ENCODE results near the gene CACNG1.

CACNG1 gene

DNA sequence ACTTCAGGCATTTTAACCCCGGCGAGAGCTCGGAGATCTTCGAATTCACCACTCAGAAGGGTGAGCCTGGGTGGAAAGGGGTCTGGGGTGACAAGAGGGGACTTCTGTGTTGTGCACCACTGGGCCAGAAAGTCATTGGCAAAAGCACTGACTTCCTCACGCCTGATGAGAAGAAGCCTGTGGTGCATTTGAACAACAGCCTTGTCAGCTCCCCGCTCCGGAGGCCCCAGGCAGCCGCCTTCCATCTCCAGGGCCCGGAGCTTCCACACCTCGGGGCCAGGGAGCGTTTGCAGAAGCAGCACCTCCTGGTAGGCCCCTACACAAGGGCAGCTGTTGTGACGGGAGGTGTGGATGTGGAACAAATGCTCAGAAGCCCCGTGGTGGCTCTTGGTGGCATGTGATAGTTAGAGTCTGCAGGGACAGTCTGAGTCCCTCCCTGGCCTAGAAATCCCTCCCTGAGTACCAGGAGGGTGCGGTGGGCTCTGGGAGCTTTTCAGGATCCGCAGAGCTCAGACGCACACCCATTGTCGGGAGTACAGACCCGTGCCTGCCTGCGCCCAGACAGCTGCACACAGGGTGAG, 9.7 kb downstream of the CACNG1 start:
- no peak overlapping the region for H3K4me3 ChIP-seq (ENCODE audit: low read length)
- H3K4me2 ChIP-seq (ENCODE audit: low read length): no peak overlapping the region

DNA sequence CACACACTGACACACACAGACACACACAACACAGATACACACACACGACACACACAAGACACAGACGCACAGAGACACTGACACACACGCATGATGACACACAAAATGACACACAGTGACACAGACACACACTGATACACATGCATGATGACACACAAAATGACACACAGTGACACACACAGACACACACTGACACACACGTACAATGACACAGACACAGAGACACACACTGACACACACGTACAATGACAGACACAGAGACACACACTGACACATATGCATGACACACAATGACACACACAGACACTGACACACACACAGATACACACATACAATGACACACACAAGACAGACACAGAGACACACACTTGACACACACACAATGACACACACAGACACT, 10.3 kb downstream of the CACNG1 start:
- Histone ChIP-seq H3K36me3 (ENCODE audit: insufficient read depth, low read length) (no peaks in the 10 kb centered on the region), H3K27me3 (ENCODE audit: control insufficient read depth, insufficient read depth, low read length) (peaks cover 24% of the 10 kb centered on the region), H3K4me1 (ENCODE audit: control insufficient read depth, insufficient read depth, low read length) (no peaks in the 10 kb centered on the region), H3K4me2 (ENCODE audit: low read length) (no peak overlapping the region), H3K9me3 (replicated peaks; ENCODE audit: low read length) (no peaks in the 10 kb centered on the region), H3K9ac (ENCODE audit: low read depth, low read length) (no peak overlapping the region), H3K4me3 (ENCODE audit: low read length) (no peak overlapping the region)

More for the DNA sequence above, 9.7 kb downstream of the CACNG1 start:
- Histone ChIP-seq H3K9me3 (replicated peaks; ENCODE audit: low read length) (peaks cover 1% of the 10 kb centered on the region), H3K36me3 (ENCODE audit: insufficient read depth, low read length) (no peaks in the 10 kb centered on the region), H3K9ac (ENCODE audit: low read depth, low read length) (no peak overlapping the region), H3K27me3 (ENCODE audit: control insufficient read depth, insufficient read depth, low read length) (peaks cover 26% of the 10 kb centered on the region), H3K4me1 (ENCODE audit: control insufficient read depth, insufficient read depth, low read length) (no peaks in the 10 kb centered on the region)

DNA sequence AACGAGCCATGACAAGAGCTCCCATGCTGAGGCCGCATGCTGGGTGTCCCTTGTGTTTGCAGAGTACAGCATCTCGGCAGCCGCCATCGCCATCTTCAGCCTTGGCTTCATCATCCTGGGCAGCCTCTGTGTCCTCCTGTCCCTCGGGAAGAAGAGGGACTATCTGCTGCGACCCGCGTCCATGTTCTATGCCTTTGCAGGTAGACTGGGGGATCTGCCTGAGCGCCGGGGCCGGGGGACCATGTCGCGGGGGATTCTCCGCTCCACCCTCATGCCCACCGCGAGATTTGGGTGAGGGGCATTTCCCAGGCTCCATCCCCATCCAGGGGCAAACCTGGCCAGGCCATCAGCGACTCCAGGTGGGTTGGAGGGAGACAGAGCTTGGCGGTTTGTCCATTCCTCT, 10.7 kb downstream of the CACNG1 start:
- no peaks in the 10 kb centered on the region for H3K36me3 ChIP-seq (ENCODE audit: insufficient read depth, low read length)
- no peak overlapping the region for H3K4me3 ChIP-seq (ENCODE audit: low read length)
- H3K4me1 ChIP-seq (ENCODE audit: control insufficient read depth, insufficient read depth, low read length): no peaks in the 10 kb centered on the region
- peaks cover 20% of the 10 kb centered on the region for H3K27me3 ChIP-seq (ENCODE audit: control insufficient read depth, insufficient read depth, low read length)
- H3K9me3 ChIP-seq (replicated peaks; ENCODE audit: low read length): no peaks in the 10 kb centered on the region
- H3K4me2 ChIP-seq (ENCODE audit: low read length): no peak overlapping the region
- no peak overlapping the region for H3K9ac ChIP-seq (ENCODE audit: low read depth, low read length)

DNA sequence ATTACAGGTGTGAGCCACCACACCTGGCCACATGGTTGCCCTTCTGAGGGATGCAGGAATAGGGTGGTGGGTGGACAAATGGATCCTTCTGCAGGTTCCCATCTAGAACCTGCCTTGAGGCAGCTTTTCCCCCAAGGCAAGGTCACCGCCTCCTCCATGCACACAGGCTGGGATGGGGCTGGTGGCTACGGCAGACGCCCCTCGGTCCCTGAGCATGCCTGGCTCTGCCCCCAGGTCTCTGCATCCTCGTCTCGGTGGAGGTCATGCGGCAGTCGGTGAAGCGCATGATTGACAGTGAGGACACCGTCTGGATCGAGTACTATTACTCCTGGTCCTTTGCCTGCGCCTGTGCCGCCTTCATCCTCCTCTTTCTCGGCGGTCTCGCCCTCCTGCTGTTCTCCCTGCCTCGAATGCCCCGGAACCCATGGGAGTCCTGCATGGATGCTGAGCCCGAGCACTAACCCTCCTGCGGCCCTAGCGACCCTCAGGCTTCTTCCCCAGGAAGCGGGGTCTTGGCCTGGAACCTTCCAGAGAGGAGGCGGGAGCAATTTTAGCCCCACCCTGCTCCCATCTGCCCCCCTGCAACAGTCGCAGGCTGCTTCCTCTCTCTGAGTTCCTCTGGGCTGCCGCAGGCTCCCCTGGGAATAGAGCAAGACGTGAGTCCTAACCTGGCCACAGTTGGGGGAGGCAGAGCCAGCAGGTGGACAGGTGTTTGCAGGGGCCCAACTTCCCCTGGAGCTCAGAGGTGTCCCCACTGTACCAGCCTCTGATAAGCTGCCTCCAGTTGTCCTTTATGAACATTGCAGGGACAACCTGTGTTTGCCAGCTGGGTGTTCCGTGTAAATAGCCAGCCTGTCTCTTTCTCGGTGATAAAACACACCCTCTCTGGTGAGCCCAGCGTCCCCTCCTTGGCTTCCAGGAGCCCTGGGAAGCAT, 11.7 kb downstream of the CACNG1 start:
- H3K9ac ChIP-seq (ENCODE audit: low read depth, low read length): no peak overlapping the region
- H3K27me3 ChIP-seq (ENCODE audit: control insufficient read depth, insufficient read depth, low read length): peaks cover 15% of the 10 kb centered on the region
- H3K4me3 ChIP-seq (ENCODE audit: low read length): no peak overlapping the region
- no peaks in the 10 kb centered on the region for H3K9me3 ChIP-seq (replicated peaks; ENCODE audit: low read length)
- no peak overlapping the region for H3K4me2 ChIP-seq (ENCODE audit: low read length)
- no peaks in the 10 kb centered on the region for H3K36me3 ChIP-seq (ENCODE audit: insufficient read depth, low read length)
- no peaks in the 10 kb centered on the region for H3K4me1 ChIP-seq (ENCODE audit: control insufficient read depth, insufficient read depth, low read length)

GRCh38 chr17:67056746-67057490, 12.6 kb downstream of the CACNG1 start:
- H3K27me3 ChIP-seq (ENCODE audit: control insufficient read depth, insufficient read depth, low read length): peaks cover 6% of the 10 kb centered on the region
- H3K4me2 ChIP-seq (ENCODE audit: low read length): no peak overlapping the region
- H3K9me3 ChIP-seq (replicated peaks; ENCODE audit: low read length): no peaks in the 10 kb centered on the region
- no peak overlapping the region for H3K4me3 ChIP-seq (ENCODE audit: low read length)
- no peaks in the 10 kb centered on the region for H3K4me1 ChIP-seq (ENCODE audit: control insufficient read depth, insufficient read depth, low read length)
- H3K9ac ChIP-seq (ENCODE audit: low read depth, low read length): no peak overlapping the region
- H3K36me3 ChIP-seq (ENCODE audit: insufficient read depth, low read length): no peaks in the 10 kb centered on the region

- no peak overlapping the region for H3K9ac ChIP-seq (ENCODE audit: low read depth, low read length)
- H3K36me3 ChIP-seq (ENCODE audit: insufficient read depth, low read length): no peaks in the 10 kb centered on the region
- H3K9me3 ChIP-seq (replicated peaks; ENCODE audit: low read length): no peaks in the 10 kb centered on the region
Measured at GRCh38 chr17:67058036-67058435, 13.7 kb downstream of the CACNG1 start.

GRCh38 chr17:67059372-67059771, 15.0 kb downstream of the CACNG1 start:
- Histone ChIP-seq H3K4me1 (ENCODE audit: control insufficient read depth, insufficient read depth, low read length) (no peaks in the 10 kb centered on the region), H3K4me2 (ENCODE audit: low read length) (no peak overlapping the region), H3K9ac (ENCODE audit: low read depth, low read length) (no peak overlapping the region), H3K4me3 (ENCODE audit: low read length) (no peak overlapping the region), H3K9me3 (replicated peaks; ENCODE audit: low read length) (no peaks in the 10 kb centered on the region), H3K27me3 (ENCODE audit: control insufficient read depth, insufficient read depth, low read length) (no peaks in the 10 kb centered on the region), H3K36me3 (ENCODE audit: insufficient read depth, low read length) (no peaks in the 10 kb centered on the region)

More at GRCh38 chr17:67058036-67058435, 13.7 kb downstream of the CACNG1 start:
- no peak overlapping the region for H3K4me3 ChIP-seq (ENCODE audit: low read length)
- no peaks in the 10 kb centered on the region for H3K4me1 ChIP-seq (ENCODE audit: control insufficient read depth, insufficient read depth, low read length)
- no peaks in the 10 kb centered on the region for H3K27me3 ChIP-seq (ENCODE audit: control insufficient read depth, insufficient read depth, low read length)
- H3K4me2 ChIP-seq (ENCODE audit: low read length): no peak overlapping the region

DNA sequence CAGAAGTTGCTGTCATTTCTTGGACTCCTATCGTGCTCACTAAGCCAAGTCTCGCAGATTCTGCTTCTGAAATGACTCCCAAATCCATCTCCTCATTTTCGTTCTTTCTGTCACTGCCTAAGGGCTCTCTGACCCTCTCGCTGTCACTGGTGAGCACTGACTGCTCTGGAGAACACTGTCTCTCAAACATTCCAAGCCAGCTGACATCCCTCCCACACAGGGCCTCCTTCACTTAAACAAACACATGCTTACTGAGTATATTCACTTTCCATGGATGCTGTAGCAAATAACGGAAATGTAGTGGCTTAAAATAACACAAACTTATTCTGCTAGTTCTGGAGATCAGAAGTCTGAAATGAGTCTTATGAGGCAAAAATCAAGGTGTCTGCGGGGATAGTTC, 18.8 kb downstream of the CACNG1 start:
- no peaks in the 10 kb centered on the region for H3K4me1 ChIP-seq (ENCODE audit: control insufficient read depth, insufficient read depth, low read length)
- no peaks in the 10 kb centered on the region for H3K9me3 ChIP-seq (replicated peaks; ENCODE audit: low read length)
- no peak overlapping the region for H3K4me2 ChIP-seq (ENCODE audit: low read length)
- H3K36me3 ChIP-seq (ENCODE audit: insufficient read depth, low read length): no peaks in the 10 kb centered on the region
- no peaks in the 10 kb centered on the region for H3K27me3 ChIP-seq (ENCODE audit: control insufficient read depth, insufficient read depth, low read length)
- H3K9ac ChIP-seq (ENCODE audit: low read depth, low read length): no peak overlapping the region
- H3K4me3 ChIP-seq (ENCODE audit: low read length): no peak overlapping the region

DNA sequence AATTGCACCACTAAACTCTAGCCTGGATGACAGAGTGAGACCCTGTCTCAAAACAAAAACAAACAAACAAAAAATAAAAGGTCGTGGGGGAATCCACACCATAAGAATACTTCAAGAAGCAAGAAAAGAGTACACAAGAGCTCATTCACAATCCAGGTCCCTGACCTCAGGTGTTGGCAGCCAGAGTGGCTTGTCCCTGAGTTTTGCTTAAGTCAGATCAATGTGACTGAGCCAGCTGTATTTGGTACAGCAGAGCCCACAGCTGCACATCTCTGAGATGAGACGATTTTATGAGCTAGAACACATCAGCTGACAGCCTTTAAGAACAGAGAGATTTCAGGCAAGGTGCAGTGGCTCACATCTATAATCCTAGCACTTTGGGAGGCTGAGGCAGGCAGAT, 22.4 kb downstream of the CACNG1 start:
- H3K9me3 ChIP-seq (replicated peaks; ENCODE audit: low read length): no peaks in the 10 kb centered on the region
- no peak overlapping the region for H3K9ac ChIP-seq (ENCODE audit: low read depth, low read length)
- no peak overlapping the region for H3K4me2 ChIP-seq (ENCODE audit: low read length)
- H3K36me3 ChIP-seq (ENCODE audit: insufficient read depth, low read length): no peaks in the 10 kb centered on the region
- no peak overlapping the region for H3K4me3 ChIP-seq (ENCODE audit: low read length)
- H3K27me3 ChIP-seq (ENCODE audit: control insufficient read depth, insufficient read depth, low read length): no peaks in the 10 kb centered on the region
- no peaks in the 10 kb centered on the region for H3K4me1 ChIP-seq (ENCODE audit: control insufficient read depth, insufficient read depth, low read length)

DNA sequence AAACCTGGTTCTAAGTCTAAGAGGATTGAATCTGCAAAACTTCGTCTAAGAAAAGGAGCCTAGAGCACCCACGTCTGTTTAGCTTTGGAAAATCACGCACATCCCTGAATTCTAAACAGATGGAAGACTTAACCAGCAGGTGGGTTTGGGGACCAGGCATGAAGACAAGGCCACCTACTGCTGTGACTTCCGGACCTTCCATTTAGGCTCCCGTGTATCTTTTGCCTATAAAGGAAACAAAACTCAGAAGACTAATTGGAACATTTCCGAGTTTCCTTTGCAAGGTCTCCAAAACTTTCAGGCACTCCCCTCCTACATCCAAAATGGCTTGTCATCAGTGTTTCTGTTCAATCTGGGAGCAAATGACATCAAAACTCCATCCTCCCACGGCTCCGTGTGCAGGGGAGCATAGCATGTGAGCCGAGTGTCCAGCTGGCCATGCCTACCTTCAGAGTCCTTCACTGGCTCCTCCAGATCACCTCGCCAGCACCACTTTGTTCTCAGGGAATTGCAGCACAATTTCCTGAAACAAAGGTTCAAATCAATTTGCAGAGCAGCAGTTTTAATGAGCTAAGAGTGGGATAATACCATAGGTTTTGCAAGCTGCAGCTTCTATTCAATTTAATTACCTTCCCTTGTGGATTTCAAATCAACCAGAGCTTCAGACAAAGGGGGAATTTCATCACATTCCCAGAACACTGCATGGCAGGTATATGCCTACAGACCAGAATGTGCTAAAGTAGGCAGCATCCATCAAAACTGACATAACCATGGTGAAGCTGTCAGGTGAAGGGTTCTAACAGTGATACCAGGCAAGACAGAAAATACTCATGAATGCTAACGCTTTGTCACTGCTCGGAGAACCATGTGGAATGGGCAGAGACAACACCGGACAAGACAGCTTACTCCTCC, 23.5 kb downstream of the CACNG1 start:
- no peaks in the 10 kb centered on the region for H3K4me1 ChIP-seq (ENCODE audit: control insufficient read depth, insufficient read depth, low read length)
- no peak overlapping the region for H3K4me2 ChIP-seq (ENCODE audit: low read length)
- H3K9ac ChIP-seq (ENCODE audit: low read depth, low read length): no peak overlapping the region
- H3K36me3 ChIP-seq (ENCODE audit: insufficient read depth, low read length): no peaks in the 10 kb centered on the region
- no peaks in the 10 kb centered on the region for H3K9me3 ChIP-seq (replicated peaks; ENCODE audit: low read length)
- H3K4me3 ChIP-seq (ENCODE audit: low read length): no peak overlapping the region
- no peaks in the 10 kb centered on the region for H3K27me3 ChIP-seq (ENCODE audit: control insufficient read depth, insufficient read depth, low read length)

- Histone ChIP-seq H3K4me2 (ENCODE audit: low read length) (no peak overlapping the region), H3K36me3 (ENCODE audit: insufficient read depth, low read length) (no peaks in the 10 kb centered on the region), H3K4me1 (ENCODE audit: control insufficient read depth, insufficient read depth, low read length) (no peaks in the 10 kb centered on the region), H3K9ac (ENCODE audit: low read depth, low read length) (no peak overlapping the region), H3K27me3 (ENCODE audit: control insufficient read depth, insufficient read depth, low read length) (no peaks in the 10 kb centered on the region), H3K9me3 (replicated peaks; ENCODE audit: low read length) (no peaks in the 10 kb centered on the region), H3K4me3 (ENCODE audit: low read length) (no peak overlapping the region)
Measured at GRCh38 chr17:67068999-67069398, 24.6 kb downstream of the CACNG1 start.
